NCI-H460 (cell line): ENCODE results near the gene RASSF10. TPM values are rescaled to one million over a fixed set of nuclear protein-coding genes. Genes with fewer than 3 reads are reported as not detected.

ENCODE experiments used
- DNase-seq: peaks from one replicate; pipeline ENCODE4 v3.0.0-alpha.2; 2016; ENCODE audit warnings: low read depth; ENCODE audit errors: extremely low read depth
- polyA plus RNA-seq: library from polyadenylated mRNA; depleted of rRNA; stranded (reverse); fragments of >200 nt; gene quantifications from 2 replicates; pipeline ENCODE4 v1.2.3, GENCODE V29; 2014; cell fraction: nucleus; rRNA removed
- total RNA-seq: library from RNA; depleted of rRNA; stranded (reverse); fragments of >200 nt; shearing (Covaris generic); gene quantifications from 2 replicates; pipeline ENCODE4 v1.2.3, GENCODE V29; 2014; rRNA removed

Gene RASSF10
- total RNA-seq: not detected in 2 replicates
- polyA plus RNA-seq: not detected in 2 replicates

DNA sequence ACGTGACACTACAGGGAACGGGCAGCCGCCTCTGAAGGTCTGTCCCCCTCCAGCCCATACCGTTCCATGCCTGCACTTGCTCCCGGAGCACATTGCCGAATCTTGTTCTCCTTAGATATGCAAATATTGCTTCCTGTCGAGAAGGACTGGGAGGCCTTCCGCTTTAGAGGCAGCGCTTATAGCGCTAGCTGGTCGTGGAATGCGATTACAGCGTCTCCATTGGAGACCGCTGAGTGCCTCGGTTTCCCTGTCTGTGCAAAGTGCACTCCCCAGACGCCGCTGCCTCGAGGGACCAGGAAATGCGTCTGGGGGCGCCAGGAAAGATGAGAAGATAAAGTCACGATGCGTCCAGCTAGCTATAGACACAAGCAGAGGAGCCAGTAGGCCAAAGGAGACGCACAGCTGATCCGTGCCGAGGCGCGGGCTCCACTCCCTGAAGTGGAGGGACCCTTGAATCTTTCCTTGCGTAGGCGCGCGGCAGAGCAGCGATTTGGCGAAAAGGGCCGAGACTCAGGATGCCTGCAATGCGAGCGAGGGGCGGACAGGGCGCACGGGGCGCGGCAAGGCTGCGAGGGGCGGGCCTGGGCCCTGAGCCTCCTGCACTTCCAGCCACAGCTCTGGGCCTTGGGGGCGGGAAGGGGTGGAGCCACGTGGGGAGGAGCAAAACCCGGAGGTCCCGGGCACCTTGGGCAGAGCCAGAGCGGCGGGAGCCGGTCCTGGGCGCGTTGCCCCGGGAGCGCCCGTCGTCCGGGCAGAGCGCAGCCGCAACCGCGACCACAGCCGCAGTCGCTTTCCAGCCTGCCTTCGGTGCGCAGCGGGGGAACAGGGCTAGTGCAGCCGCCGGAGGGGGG is at the start of gene RASSF10:
Gene RASSF10 (plus strand): TSS at position 692 of the 851 bp plus-strand sequence. CDS start 261 bp downstream, outside the sequence.
- no peak for DNase-seq

DNA sequence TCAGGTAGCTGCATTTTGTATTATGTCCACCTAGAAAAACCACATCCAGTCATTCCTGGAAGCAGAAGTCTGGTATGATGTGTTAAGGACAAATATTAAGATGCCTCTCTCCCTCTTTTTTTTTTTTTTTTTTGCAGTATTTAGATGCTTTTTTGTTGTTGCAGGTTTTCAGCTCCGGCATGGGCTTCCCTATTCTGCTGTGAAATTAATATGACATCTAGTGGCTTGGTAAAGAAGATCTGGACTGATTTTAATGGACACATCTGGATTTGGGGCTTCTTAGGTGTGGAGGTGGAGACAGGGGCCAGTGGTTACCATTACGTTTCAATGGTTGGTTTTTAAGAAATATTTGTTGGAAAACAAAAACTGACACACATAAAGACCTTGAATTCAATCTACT is 47.5 kb upstream of the RASSF10 start:
- no peak for DNase-seq

DNA sequence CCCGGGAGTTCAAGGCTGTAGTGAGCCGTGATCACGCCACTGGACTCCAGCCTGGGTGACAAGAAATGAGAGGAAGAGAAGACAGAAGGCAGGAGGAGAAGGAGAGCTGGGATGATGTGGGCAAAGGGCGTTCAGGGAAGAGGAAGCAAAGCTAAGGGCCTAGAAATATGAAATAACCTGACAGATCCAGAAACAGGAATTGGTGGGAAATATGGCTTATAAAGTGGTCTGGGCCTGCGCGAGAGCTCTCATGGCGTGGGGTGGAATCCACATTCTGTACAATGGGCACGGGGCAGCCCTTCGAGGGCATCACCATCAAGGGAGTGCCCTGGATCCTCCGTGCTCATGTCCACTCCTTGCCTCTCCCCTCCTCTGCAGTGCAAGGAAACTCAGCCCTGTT is 46.8 kb upstream of the RASSF10 start:
- no peak for DNase-seq

DNA sequence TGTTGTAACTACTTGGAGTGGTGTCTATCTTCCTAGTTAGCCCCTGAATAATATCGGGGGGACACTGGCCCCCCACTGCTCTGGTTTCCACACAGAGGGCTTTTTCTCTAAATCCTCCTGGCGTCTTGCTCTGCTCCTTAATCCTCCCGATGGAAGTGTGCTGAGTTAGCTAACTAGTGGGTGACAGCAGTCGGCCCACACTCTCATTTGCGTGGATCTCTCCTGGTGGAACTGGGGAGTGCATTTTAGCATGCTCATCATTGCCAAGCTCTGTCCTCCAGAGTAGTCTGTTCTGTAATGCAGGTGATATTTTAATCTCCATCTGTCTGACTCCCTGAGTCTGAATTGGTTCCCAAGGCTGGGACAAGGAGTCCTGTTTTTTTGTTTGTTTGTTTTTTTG is 46.1 kb upstream of the RASSF10 start:
- DNase-seq: no peak

DNA sequence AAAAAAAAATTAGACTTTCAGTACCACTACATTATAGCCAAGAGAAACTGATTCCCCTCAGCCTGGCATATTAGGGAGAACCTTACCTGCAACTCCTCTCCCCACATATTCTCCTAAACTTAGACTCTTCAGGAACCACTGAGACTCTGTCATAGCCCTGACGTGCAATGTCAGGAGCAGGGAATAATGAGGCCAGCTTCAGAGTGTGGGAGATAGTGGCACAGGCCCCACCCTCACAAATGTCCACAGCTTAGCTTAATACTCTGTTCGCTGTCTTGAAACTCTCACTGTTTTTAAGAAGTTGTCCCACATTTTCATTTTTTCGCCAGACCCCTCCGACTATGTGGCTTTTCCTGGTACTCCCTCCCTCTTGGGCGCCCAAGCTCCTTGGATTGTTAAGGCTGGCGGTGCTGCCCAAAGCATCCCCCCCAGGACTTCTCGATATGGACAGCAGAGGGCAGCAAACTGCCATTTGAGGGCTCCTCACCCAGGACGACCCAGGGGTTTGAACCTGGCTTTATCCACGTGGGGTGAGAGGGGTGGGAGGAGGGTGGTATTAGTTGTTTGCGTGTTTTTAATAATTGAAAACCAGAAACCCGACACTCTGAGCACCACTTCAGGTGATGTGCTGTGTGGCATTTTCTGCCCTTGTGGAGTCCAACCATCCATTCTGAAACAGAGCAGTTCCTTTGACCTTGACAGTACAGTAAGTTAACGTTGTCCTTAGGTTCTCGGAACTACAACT is 45.2 kb upstream of the RASSF10 start:
- DNase-seq: peak; percentile 55

DNA sequence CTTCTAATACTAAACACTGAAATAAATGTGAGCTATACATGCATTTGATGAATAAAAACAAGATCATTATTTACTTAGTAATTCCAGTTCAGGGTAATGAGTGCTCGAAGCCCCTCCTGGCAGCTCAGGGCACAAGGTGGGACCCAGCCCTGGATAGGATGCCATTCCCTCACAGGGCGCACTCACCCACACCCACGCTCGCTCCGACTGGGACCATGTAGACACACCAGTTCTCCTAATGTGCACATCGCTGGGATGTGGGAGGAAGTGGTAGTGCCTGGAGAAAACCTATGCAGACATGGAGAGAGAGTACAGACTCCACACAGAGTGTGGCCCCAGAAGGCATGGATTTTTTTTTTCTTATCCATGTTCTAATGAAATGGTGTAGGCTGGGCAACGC is 44.5 kb upstream of the RASSF10 start:
- DNase-seq: no peak

DNA sequence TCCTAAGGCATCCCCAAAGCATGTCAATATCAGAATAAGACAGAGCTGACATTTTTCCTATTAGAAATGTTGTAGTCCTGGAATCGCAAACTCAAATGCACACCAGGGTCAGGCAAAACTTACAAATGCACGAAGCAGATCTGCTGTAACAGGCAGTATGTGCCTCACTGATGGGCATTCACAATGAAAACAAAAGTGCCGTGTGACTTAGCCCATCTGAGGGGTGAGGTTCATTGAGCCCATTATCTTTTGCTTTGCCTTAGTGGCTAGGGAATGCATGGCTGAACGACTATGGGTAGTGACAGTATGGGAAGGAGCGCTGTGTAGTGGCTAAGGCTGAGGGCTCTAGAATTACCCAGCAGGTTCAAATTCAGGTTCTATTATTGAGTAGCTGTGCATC is 43.1 kb upstream of the RASSF10 start:
- no peak for DNase-seq

DNA sequence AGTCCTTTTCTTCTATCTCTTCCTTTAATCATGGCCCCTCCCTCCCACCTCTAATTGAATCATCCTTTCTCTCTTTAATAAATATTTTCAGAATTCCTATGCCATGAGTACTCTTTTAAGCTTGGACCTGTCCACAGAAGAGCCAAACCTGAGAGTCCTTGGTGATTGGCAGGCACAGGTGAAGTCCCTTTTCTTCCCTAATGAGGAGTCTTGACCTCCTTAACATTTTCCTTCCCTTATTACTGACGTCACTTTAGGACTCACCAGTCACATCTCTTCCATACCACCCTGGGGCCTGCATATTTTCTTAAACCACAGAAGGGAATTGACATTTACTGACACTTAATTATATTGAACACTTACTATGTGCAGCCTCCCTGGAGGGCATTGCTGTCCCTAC is 41.0 kb upstream of the RASSF10 start:
- DNase-seq: no peak

DNA sequence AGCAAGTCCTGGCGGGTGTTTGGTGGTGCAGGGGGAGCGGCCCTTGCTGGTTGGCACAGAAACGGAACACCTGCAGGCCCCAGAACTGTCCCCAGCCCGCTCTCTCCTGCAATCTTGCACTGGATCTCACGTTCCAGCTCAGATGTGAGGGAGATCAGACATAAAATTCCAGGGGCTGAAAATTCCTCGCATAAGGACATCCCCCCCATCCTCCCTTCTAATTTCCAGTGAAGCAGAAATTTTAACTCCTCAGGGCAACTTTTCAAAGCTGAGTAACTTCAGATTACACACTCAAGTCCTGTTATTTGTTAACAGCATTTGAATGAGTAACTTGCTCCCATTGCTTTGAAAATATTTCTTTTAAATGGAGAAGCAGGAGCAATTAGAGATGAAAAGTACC is 40.3 kb upstream of the RASSF10 start:
- no peak for DNase-seq

DNA sequence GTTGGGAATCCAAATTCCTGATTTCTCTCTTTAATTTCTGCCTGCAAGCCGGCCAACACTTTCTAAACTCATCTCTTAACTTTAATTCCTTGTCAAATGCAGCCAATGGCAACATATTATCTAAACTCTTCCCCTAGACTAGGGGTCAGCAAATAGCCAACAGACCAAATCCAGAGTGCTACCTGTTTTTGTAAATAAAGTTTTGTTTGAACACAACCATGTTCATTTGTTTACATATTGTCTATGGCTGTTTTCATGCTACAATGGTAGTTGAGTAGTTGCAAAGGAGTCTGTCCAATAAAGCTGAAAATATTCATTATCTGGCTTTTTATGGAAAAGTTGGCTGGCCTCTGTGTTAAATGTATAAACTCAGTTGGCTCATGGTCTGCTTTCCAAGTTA is 37.2 kb upstream of the RASSF10 start:
- DNase-seq: no peak

DNA sequence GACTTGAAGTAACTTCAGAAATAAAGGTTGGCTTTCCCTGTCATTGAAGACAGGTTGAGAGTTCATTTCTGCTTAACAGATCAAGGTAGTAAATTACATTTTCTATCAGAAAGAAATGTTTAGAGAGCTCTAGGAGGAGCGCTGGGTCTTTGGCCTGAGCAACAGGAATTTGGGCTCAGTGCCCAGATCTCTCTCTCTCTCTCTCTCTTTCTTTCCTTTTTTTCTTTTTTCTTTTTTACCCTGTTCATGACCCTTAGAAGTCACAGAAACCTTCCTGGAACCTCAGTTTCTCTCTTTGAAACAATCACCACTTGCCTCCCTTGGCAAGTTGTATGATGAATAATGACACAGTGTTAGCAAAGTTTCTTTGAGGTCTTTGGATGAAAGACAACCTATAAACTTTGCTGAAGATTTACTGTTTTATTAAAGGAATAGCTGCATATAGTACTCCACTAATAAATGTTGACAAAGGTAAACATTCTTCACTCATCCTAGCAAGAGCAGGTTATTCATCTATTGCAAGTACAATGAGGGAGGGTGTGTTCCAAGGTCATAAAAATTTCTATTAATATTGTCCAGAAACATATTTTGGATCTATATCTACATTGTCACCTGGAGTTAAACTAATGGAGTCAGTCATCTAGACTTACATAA is 35.5 kb upstream of the RASSF10 start:
- no peak for DNase-seq

DNA sequence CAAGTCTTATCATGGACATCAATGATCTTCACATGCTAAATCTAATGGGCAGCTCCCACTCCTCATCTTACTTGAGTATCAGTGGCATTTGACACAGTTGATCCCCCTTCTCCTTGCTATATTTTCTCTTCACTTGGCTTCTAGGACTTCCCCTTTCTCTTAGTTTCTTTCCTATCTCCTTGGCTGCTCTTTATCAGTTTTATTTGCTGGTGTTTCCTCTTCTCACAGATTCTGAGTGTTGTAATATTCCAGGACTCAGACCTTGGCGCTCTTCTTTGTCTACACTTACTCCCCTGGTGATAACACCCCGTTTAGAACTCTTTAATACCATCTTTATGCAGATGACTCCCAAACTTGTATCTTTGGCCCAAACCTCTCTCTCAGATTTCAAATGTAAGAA is 33.9 kb upstream of the RASSF10 start:
- no peak for DNase-seq

DNA sequence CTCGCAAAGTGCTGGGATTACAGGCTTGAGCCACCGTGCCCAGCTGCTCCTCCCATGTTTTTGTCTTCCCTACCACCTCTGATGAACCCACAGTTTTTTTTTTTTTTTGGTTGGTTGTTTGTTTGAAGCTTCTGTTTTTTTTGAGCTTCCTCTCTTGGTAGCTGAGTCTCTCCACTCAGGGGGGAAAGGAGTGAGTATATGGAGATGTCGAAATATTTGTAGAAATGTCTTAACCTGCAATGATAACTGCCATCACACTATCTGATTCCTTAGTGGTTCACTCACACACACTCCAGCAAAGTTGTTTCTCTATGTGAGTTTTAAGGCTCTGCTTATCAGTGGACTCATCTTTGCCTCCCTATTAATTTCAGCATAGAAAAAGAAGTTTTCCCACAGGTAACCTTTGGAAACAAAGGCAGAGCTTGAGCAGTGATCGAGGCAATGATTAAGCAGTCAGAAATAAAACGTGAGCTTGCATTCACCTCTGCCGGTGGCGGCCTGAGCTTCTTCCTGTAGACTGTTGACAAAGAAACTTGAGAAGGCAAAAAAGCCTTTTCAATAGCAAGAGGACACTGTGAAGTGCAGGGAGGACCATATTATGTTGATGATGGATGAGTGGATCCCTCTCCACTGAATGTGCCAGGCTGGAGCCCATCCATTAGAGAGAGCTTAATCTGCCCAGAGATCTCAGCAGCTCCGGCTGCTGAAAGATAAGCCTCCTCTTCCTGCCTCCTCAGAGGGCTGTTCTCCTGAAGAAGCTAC is 29.0 kb upstream of the RASSF10 start:
- DNase-seq: no peak

DNA sequence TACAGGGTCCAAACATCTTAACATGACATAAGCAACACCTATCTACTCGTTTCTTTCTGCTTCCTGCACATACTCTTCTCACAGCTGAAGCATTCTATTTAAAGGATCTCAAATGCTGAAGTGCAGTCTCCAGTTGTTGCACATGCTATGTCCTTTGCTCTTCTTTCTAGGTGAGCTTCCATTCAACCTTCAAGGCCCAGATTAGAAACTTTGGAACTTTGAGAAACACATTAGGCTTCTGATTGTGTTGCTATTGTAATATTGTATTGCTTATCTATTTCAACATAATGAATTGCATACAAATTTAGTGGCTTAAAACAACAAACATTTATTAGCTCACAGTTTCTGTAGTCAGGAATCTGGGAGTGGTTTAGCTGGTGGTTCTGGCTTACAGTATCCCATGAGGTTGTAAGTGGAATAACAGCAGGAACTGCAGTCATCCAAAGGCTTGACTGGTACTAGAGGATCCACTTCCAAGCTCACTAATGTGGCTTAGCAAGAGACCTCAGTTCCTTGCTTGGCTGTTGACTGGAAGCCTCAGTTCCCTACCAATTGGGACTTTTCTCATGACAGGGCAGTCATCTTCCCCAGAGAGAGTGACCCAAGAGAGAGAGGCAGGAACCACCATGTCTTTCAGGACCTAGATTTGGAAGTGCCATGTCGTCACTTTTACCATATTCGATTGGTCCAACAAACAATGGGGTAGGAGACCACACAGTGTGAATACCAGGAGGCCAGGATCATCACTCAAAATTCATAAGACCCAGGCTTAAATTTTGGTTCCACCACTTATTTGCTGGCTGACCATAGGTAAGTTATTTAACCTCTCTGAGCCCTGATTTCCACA is 27.2 kb upstream of the RASSF10 start:
- DNase-seq: no peak

DNA sequence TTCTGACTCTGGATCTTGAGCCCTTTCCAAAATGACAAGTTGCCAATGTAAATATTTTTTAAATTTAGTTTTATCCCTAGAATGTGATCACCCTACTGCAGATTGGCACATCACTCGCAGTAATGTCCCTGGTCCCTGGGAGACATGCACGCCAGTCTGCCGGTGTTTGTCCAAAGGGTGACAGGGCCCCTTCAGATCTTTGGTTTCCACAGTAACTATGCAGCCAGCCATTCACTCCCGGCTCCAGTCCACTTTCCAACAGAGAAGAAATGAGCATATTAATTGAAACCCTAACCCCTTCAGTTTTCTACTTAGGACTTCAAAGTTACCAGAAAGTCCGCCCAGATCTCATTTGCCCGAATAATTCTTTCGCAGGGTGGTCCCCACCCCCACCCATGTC is 25.8 kb upstream of the RASSF10 start:
- no peak for DNase-seq

DNA sequence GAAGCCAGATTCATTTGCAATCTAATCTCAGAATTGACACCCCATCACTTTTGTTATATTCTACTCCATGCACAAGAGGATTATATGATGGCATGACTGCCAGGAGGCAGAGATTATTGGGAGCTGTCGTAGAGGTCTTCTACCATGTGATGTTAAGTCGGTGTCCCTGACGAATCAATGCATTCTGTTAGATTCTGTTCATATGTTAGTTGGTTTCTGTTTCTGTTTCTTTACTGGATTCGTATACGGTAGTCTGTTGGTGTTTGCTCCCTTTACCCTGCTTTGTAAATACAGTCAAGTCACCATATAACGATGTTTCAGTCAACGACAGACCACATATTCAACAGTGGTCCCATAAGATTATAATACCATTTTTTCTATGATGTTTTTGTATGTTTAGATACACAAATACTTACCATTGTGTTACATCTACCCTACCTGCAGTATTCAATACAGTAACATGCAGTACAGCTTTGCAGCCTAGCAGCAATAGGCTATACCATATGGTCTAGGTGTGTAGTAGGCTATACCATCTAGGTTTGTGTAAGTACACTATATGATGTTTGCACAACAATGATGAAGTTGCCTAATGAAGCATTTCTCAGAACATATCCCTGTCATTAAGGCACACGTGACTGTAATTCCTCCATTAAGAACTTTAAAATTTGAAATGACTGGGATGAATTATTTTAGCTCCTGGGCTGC is 22.8 kb upstream of the RASSF10 start:
- DNase-seq: no peak

DNA sequence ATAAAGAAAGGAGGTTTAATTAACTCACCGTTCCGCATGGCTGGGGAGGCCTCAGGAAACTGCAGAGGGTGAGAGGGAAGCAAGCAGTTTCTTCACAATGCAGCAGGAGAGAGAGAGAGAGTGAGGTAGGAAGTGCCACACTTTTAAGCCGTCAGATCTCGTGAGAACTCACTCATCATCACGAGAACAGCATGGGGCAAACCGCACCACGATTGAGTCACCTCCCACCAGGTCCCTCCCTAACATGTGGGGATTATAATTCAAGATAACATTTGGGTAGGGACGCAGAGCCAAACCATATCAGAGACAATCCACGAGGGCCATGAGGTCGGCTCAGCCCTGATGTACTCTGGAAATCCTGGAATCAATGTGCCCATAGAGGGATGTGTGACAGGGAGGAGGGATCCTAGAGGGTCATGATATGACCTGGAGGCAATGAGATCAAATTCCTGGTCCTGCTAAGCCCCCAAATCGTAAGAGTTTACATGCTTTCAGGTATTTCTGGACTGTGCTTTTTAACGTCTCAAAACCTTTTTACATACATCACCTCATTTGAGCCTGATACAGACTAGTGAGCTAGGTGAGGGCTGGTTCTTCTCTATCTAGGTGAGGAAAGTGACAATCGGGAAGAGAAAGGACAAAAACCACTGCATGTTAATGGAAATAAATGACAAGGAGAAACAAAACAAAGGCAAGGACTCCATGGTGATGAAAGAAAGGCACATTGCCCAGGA is 19.5 kb upstream of the RASSF10 start:
- DNase-seq: no peak

DNA sequence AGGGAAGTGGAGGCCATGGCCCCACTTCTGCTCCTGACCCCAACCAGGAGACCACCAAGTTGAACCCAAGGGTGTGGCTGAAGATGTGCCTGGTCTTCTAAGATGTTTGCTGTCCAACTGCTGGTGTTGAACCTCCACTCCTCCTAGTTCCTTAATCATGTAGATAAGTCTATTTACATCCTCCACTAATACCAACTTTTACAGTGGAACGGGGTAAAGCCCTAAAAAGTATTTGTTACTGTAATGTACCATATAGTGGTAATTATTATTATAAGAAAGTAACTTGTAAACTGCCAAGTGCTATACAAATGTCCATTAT is 19.0 kb upstream of the RASSF10 start:
- no peak for DNase-seq

DNA sequence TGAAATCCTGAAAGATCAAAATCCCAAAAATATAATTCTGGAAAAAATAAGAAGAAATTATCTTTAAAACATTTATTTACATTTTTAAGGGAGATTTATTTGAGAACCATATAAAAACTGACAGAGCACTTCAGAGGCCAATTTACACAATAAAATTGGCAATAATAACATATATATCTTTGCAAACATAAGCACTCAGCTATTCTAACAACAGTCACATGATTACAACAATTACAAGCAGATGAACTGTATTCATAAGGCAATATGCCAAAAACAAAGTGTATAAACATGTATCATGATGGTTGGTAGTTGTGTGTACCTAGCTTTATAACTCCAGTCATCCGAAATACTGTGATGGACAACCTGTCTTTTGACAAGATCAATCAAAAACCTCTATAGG is 17.7 kb upstream of the RASSF10 start:
- DNase-seq: no peak
